OCI-LY7 (cell line): ENCODE measurements around the gene TM9SF2.

Experiments
- CTCF ChIP-seq: fragments of 200-600 bp; sonication (generic); conservative IDR thresholded peaks from 2 replicates; pipeline ENCODE4 v1.5.1; 2014; ENCODE audit warnings: mild to moderate bottlenecking, antibody characterized with exemption, low read length, moderate library complexity, mixed read lengths
- EZH2phosphoT487 ChIP-seq: fragments of 200-600 bp; sonication (generic); IDR thresholded peaks from 2 replicates; pipeline ENCODE4 v1.6.1; 2018; ENCODE audit warnings: low read depth, borderline replicate concordance, mild to moderate bottlenecking, mixed run types, antibody characterized with exemption, low read length, moderate library complexity, mixed read lengths

- TF ChIP-seq EZH2phosphoT487 (no peak), CTCF (no peak)
Measured at GRCh38 chr13:99558570-99559180, 57.4 kb downstream of the TM9SF2 start.
